ENCODE results near the gene NOL9. TPM values are rescaled to one million over a fixed set of nuclear protein-coding genes. Genes with fewer than 3 reads are reported as not detected.

The NOL9 gene
- total RNA-seq, 2 experiments from 2014 or later = 39.7 to 40.4 TPM

- no peaks in the 10 kb centered on the region for H3K27me3 Mint-ChIP-seq
- H3K4me1 Mint-ChIP-seq (ENCODE audit: low read depth) = peaks cover 33% of the 10 kb centered on the region
- H3K27ac Mint-ChIP-seq = no peak overlapping the region
- H3K36me3 Mint-ChIP-seq (ENCODE audit: low read depth) = peaks cover 52% of the 10 kb centered on the region
- no peaks in the 10 kb centered on the region for H3K9me3 Mint-ChIP-seq
- intact Hi-C loops (cut with micrococcal nuclease) = no loop called here
- ChIA-PET POLR2A (interaction anchor here (3.1 kb wide), 1 partner anchor 9 kb away, joined by 13 read pairs; no protein-coding TSS in a partner anchor), CTCF (interaction anchor here (1.1 kb wide), 1 partner anchor 43 kb away, joined by 4 read pairs; the partner anchor contains the start of gene NOL9)
- ATAC-seq (no peak), DNase-seq (no peak)
- no peak overlapping the region for H3K4me3 Mint-ChIP-seq
- no peak for TF ChIP-seq CTCF (IDR thresholded peaks at IDR 0.05)
Observed at GRCh38 chr1:6597777-6598131, 43.4 kb upstream of the NOL9 start.

GRCh38 chr1:6596886-6597776 lies 42.8 kb upstream of the NOL9 start:
- intact Hi-C loops (cut with micrococcal nuclease) = no loop called here
- no peak for TF ChIP-seq CTCF (IDR thresholded peaks at IDR 0.05)
- DNase-seq (no peak), ATAC-seq (no peak)
- H3K27me3 Mint-ChIP-seq = no peaks in the 10 kb centered on the region
- H3K4me1 Mint-ChIP-seq (ENCODE audit: low read depth) = peaks cover 36% of the 10 kb centered on the region
- H3K9me3 Mint-ChIP-seq = no peaks in the 10 kb centered on the region
- ChIA-PET CTCF (interaction anchor here (1.1 kb wide), 1 partner anchor 43 kb away, joined by 4 read pairs; the partner anchor contains the start of gene NOL9), POLR2A (interaction anchor here (1.3 to 3.1 kb wide), 2 partner anchors 8 to 11 kb away, joined by 3 to 13 read pairs; no protein-coding TSS in a partner anchor)
- H3K27ac Mint-ChIP-seq = no peak overlapping the region
- no peak overlapping the region for H3K4me3 Mint-ChIP-seq
- peaks cover 52% of the 10 kb centered on the region for H3K36me3 Mint-ChIP-seq (ENCODE audit: low read depth)

- no peak overlapping the region for H3K27ac Mint-ChIP-seq
- CTCF ChIA-PET = no interaction called here
- no peaks in the 10 kb centered on the region for H3K27me3 Mint-ChIP-seq
Observed at GRCh38 chr1:6596351-6596750, 42.0 kb upstream of the NOL9 start.

GRCh38 chr1:6594977-6595740 lies 40.8 kb upstream of the NOL9 start:
- H3K36me3 Mint-ChIP-seq (ENCODE audit: low read depth) = peaks cover 46% of the 10 kb centered on the region
- DNase-seq = no peak
- ATAC-seq = no peak
- ChIA-PET POLR2A (interaction anchor here (1.4 kb wide), 1 partner anchor 41 kb away, joined by 3 read pairs; the partner anchor contains the start of gene NOL9), CTCF (no interaction called here)
- H3K4me1 Mint-ChIP-seq (ENCODE audit: low read depth) = peaks cover 44% of the 10 kb centered on the region
- TF ChIP-seq CTCF (IDR thresholded peaks at IDR 0.05) = no peak
- no peaks in the 10 kb centered on the region for H3K27me3 Mint-ChIP-seq
- intact Hi-C loops (cut with micrococcal nuclease) = no loop called here
- no peaks in the 10 kb centered on the region for H3K9me3 Mint-ChIP-seq
- H3K27ac Mint-ChIP-seq = peak overlapping the region; percentile 59
- no peak overlapping the region for H3K4me3 Mint-ChIP-seq

More at GRCh38 chr1:6596351-6596750, 42.0 kb upstream of the NOL9 start:
- Mint-ChIP-seq H3K4me1 (ENCODE audit: low read depth) (peaks cover 41% of the 10 kb centered on the region), H3K9me3 (no peaks in the 10 kb centered on the region), H3K4me3 (no peak overlapping the region), H3K36me3 (ENCODE audit: low read depth) (peaks cover 51% of the 10 kb centered on the region)
- TF ChIP-seq CTCF (IDR thresholded peaks at IDR 0.05) = no peak
- intact Hi-C loops (cut with micrococcal nuclease) = no loop called here
- ATAC-seq (no peak), DNase-seq (no peak)
- POLR2A ChIA-PET = interaction anchor here (1.3 kb wide), 1 partner anchor 11 kb away, joined by 3 read pairs; no protein-coding TSS in a partner anchor
